NCI-H1048 (cell line): ENCODE measurements around the gene KNDC1.
"Not testable (repeated sequence)": the region's sequence is repeated elsewhere in the genome, so short reads cannot be mapped to it uniquely, and the experiment has no call there.

Source experiments
- DNase-seq: peaks from one replicate; lab custom pipeline; 2025; lab: John Stamatoyannopoulos, UW

The KNDC1 gene

DNA sequence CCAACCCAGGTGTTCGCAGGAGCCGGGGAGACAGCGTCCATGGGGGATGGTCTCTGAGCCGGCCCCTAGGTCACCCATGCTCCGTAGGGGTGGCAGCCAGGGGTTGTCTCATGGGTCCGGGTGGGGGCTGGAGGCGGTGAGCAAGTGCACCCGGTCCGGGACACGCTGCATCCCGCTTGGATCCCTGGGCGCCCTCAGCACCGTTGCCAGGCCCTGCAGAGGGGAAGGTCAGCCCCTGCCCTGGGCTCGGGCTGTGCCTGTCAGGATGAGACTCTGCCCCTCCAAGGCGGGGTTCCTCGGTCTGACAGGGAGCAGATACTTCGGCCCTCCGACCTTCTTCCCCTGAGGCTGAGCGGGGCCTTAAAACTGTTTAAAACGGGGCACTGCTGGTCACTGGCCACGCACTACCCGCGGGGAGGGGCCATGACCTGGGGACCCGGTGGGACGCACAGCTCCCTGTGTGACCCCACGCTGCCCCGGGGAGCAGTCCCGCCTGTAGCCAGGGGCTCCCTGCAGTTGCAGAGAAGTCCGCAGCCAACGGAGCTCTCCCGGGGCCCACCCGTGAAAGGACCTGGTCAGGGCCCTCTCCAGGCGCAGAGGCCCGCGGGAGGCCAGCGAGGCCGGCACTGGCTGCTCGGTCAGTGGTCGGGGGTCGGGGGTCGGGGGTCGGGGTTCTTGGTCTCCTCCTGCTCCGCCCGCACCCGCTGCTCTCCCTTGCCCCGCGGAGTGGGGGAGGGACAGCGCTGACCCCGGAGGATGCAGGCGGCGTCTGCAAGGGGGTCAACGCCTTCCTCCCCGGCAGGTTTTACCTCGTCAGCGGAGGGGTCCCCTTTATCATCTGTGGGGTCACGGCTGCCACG is 33.4 kb upstream of the KNDC1 start:
- no peak for DNase-seq

DNA sequence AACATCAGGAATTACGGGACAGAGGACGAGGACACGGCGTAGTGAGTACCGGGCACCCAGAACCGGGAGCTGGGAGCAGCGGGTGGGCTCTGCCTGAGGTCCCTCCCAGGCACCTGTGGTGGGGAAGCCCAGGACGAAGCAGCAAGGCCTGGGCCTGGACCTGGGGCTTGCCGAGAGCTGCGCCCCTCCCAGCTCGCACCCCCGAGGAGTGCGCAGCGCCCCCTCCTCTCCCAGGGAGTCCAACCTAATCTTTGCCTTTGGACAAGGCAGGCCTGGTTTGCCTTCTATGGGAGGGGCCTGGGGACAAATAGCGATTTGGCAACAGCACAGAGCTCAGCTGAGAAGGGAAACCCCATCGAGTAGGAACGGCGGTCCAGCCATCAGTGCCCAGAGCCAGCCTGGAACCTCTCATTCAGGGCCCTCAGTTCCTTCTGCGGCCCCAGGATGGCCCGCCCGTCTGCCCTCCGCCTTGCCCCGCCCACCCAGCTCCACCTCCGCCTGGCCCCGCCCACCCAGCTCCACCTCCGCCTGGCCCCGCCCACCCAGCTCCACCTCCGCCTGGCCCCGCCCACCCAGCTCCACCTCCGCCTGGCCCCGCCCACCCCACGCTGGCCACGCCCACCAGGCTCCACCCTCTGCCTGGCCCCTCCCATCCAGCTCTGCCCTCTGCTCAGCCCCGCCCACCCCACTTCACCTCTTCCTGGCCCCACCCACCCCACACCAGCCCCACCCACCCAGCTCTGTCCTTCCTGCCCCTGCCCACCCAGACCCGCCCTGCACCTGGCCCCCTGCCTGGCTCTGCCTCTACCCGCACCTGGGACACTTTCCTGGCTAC is 32.5 kb upstream of the KNDC1 start:
- no peak for DNase-seq

DNA sequence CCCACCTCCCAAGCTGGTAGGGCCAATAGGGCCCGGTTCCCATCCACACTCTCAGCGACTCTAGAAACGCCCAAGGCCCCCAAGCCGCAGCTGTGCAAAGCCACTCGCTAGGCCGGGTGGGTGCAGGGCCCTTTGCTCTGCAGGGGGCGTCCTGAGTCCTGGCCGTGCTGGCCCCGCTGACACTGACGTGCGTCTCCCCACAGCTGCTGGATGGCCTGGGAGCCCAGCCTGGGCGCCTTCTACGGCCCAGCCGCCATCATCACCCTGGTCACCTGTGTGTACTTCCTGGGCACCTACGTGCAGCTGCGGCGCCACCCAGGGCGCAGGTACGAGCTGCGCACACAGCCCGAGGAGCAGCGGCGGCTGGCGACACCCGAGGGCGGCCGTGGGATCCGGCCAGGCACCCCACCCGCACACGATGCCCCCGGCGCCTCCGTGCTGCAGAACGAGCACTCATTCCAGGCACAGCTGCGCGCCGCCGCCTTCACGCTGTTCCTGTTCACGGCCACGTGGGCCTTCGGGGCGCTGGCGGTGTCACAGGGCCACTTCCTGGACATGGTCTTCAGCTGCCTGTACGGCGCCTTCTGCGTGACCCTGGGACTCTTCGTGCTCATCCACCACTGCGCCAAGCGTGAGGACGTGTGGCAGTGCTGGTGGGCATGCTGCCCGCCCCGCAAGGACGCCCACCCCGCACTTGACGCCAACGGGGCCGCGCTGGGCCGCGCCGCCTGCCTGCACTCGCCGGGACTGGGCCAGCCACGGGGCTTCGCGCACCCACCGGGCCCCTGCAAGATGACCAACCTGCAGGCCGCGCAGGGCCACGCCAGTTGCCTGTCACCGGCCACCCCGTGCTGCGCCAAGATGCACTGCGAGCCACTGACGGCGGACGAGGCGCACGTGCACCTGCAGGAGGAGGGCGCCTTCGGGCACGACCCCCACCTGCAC is 31.6 kb upstream of the KNDC1 start:
- no peak for DNase-seq

DNA sequence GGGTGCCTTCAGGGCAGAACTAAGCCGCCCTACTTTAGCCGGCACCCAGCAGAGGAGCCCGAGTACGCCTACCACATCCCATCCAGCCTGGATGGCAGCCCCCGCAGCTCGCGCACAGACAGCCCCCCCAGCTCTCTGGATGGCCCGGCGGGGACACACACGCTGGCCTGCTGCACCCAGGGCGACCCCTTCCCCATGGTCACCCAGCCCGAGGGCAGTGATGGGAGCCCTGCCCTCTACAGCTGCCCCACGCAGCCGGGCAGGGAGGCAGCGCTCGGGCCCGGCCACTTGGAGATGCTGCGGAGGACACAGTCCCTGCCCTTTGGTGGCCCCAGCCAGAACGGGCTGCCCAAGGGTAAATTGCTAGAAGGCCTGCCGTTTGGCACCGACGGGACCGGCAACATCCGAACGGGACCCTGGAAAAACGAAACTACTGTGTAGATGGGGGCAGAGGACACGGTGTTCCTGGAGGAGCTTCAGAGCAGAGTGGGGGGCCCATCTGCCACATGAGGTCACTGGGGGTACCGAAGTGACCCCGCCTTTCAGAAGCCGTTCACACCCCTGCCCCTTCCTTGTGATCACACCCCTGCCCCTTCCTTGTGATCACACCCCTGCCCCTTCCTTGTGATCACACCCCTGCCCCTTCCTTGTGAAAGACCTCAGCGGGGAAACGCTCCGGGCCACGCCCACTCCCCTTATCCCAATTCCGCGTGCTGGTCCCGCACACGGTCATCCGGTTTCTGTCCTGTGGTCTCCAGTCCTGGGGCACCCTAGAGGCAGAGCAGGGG is 30.8 kb upstream of the KNDC1 start:
- no peak for DNase-seq

DNA sequence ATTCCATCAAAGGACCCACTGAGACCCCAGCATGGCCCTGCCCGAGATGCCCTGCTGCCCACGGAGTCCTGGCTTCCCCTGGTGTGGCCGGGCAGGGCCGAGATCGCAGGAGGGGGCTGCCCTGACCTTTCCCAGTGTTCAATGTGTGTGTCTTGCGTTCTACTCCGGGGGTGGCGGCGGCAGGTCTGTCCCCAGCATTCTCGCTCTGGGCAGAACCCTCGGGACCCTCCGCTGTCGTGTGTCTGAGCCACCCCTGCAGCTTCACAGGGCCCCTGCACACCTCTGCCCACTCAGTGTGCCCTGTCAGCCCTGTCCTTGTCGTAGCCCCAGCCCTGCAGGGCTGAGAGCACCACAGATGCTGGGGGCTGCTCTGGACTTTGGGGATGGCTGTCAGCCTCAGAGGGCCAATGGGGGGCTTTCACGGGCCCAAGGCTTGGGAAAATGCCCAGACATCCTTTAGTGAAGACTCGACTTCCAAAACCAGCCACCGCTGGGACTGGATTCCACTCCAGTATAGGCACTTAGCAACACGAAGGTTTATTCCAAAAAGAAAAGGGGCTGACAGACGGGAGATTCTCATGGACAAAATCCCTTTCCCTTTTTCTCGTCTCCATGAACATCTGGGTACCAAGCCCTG is 30.0 kb upstream of the KNDC1 start:
- no peak for DNase-seq

DNA sequence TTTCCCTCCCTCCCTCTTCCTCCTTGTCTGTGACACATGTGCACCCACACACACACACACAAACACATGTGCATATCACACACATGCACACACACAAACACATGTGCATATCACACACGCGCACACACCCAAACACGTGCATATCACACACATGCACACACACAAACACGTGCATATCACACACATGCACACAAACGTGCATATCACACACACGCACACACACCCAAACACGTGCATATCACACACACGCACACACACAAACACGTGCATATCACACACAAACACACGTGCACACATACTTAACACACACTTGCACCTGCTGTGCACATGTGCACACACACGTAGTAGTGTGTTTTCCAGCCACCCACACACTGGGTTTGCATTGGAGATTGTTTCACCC is 29.4 kb upstream of the KNDC1 start:
- DNase-seq: no peak

DNA sequence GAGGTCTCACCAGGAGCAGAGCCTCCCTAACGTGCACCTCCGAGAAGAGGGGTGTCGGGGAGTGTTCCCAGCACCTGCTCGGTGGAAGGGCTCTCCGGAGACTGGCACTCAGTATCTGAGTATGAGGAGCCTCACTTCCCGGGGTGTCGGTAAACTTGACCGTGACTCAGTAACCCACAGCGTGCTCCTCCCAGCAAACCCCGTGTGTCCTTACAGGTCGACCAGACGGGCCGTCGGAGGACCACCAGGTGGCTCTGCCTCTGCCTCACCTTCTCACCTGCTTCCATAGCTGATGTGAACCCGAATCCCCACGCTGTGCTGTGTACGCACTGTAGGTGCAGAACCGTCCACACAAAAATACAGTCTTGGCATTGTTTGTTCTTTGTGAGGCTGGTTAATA is 29.0 kb upstream of the KNDC1 start:
- DNase-seq: no peak

DNA sequence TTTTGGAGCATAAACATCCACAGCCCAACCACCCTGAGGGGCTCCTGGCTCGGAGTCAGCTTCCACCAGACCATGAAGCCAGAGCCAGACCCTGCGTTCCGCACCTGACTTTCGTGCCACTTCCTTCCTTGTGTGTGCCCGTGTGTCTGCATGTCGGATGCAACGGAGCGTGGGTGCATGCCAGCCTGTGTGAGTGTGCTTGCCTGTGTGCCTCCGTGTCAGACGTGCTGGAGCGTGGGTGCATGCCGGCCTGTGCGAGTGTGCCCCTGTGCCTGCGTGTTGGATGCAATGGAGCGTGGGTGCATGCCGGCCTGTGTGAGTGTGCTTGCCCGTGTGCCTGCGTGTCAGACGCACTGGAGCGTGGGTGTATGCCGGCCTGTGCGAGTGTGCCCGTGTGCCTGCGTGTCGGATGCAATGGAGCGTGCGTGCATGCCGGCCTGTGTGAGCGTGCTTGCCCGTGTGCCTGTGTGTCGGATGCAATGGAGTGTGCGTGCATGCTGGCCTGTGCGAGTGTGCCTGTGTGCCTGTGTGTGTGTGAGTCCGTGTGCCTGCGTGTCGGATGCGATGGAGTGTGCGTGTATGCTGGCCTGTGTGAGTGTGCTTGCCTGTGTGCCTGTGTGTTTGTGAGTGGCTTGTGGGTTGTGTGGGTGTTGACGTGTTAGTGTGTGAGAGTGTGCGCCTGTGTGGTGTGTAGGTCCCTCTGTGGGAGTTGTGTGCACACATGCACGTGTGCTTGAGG is 28.1 kb upstream of the KNDC1 start:
- DNase-seq: no peak

DNA sequence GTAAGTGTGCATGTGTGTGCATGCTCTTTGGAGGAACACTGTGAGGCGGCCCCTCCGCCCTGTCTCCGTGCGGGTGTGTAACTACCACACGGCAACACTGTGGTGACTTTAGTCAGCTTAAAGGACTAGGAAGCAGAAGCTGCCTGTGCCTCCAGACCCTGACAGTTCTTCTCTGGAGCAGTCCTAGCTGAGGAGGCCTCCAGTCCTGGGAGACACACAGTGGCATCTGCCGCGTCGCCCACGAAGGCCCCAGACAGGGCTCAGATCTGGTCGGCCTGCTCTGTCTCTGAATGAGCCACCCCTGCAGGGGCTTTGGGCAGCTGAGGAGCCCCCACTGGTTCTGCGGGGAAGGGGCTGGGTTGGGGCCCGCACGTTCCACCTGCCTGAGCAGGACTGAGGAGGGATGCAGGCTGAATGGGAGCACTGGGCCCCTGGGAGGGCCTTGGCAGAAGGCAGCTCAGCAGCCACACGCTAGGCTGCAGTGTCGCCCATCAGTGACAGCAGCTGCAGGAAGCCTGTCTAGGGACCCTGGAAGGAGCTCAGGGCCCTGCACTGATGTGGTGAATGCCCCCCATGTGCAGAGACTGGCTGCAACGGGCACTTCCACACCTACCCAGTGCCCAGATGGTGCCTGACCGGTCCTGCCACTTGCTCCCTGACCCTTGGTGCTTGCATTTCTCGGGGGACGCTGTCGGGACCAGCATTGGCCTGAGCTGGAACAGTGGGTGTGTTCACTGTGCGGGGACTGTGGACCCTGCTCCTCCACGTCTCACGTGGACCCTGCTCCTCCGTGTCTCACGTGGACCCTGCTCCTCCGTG is 27.3 kb upstream of the KNDC1 start:
- no peak for DNase-seq

DNA sequence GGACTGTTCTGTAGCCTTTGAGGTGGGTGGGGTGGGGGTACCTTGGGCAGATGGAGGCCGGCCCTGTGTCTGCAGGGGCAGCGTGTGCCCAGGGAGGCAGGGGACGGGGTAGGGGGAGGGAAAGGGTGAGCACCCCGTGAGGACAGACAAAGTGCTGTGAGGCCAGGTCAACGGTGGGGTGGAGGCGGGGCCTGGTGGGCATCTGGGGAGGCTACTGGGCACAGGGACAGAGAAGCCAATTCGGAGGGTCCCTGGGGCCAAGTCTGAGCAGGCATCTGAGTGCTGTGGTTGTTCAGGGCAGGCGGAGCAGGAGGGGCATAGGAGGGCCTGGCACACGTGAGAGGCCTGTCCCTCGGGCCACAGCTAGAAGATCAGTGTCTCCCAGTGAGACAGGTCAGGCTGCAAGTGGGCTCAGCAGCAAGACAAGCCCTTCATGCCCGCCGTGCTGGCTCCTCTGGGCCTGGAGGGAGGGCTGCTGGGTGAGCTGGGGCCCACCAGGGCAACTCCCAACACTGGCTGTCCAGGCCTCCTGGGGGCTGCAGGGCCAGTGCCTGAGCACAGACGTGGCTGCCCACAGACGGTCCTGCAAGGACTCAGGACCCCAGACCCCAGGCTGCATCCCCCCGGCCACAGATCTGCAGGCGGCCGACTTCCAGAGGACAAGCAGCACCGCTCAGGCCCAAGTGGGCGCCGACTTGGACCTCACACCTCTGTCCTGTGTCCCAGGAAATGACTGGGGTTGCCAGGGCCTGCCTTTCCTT is 26.4 kb upstream of the KNDC1 start:
- no peak for DNase-seq

DNA sequence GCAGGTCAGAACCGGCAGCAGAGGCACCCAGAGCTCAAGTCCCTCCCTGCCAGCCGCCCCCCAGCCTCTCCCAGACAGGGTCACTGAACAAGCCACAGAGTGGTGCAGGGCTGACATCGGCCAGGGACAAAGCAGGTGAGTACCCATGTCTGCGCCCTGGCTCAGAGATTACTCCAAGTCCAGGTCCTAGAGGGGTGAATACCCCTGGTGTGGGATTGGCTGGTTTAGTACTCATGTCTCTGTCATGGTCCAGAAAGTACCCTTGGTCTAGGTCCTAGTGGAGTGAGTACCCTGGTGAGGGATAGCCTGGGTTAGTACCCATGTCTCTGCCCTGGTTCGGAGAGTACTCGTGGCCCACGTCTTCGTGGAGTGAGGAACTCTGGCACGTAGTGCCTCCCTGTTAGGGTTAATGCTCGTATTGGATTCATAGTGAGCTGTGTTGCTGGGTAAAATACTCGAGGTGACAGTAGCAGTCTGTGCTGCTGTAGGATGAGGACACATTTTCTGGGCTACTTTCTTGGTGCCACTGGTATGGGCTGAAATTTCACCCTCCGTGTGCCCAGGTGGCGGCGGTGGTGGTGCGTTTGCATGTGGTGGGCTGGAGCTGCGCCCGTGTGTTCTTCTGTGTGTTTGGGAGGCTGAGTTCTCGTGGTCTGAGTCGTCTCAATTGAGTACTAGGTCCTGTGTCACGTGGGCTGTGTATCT is 25.5 kb upstream of the KNDC1 start:
- no peak for DNase-seq

DNA sequence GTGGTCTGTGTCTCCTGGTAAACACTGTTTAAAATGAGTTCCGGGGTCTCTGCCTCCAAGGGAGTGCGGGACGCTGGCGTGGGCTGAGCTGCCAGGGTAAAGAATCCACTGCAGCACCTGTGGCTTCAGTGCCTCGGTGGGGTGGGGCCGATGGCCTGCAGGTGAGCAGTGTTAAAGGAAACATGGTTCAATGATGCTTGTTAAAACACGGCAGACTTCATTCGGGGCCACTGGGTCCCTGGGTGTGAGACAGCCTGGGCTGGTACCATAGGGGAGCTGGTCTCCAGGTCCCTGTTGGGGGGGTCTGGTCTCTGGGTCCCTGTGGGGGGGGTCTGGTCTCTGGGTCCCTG is 24.9 kb upstream of the KNDC1 start:
- no peak for DNase-seq

DNA sequence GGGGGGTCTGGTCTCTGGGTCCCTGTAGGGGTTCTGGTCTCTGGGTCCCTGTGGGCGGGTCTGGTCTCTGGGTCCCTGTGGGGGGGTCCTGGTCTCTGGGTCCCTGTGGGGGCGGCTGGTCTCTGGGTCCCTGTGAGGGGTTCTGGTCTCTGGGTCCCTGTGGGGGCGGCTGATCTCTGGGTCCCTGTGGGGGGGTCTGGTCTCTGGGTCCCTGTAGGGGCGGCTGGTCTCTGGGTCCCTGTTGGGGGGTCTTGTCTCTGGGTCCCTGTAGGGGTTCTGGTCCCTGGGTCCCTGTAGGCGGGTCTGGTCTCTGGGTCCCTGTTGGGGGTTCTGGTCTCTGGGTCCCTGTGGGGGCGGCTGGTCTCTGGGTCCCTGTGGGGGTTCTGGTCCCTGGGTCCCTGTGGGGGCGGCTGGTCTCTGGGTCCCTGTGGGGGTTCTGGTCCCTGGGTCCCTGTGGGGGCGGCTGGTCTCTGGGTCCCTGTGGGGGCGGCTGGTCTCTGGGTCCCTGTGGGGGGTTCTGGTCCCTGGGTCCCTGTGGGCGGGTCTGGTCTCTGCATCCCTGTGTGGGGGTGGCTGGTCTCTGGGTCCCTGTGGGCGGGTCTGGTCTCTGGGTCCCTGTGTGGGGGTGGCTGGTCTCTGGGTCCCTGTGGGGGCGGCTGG is 22.4 kb upstream of the KNDC1 start:
- DNase-seq: not testable (repeated sequence)

DNA sequence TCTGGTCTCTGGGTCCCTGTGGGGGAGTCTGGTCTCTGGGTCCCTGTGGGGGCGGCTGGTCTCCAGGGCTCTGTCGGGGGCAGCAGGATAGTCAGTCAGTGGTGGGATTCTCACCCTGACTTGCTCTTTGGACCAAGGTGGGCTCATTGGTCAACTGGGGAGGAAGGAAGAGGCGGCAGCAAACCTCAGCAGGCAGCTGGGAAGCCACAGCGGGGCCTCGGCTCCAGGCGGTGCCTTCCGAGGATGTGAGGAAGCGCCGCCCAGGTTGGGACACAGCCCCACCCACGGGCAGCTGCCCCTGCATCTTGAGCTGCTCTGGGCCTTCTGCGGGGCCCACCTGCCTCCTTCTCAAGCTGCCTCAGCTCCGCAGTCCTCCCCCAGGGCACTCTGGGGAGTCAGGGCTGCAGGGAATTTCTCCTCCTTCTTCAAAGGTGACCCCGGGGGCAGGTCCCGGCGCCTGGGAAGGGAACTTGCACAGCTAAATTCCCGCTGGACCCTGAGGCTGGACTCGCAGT is 20.4 kb upstream of the KNDC1 start:
- DNase-seq: no peak

DNA sequence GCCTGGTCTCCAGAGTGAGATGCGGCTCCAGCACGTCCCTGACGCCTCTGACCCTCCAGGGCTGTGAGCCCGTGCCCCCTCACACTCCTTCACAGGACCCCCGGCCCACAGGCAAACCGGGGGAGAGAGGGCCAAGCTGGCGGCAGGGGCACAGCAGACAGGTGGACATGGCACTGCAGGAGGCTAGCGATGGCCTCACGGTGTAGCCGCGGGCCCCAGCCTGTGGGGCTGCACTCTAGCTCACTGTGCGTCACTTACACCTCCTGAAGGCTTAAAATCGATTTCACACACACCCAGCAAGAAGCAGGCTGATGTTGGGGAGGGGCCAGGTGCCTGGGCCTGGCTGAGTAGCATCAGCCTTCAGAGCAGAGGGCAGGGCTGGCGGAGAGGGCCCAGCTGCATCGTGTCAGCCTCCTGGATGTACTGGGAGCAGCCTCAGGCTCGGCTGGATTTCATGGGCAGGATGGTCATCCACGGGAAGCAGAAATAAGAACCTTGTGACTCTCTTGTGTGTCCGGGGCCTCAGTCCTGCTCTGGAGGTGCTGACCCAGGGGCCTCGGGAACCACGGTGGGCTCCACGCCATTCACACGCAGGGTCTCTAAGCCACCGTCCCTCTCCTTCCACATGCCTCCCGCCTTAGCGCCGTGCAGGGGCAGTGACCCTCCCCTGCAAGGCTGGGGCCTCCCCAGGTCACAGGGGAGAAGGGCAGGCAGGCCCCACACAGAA is 19.4 kb upstream of the KNDC1 start:
- DNase-seq: no peak

DNA sequence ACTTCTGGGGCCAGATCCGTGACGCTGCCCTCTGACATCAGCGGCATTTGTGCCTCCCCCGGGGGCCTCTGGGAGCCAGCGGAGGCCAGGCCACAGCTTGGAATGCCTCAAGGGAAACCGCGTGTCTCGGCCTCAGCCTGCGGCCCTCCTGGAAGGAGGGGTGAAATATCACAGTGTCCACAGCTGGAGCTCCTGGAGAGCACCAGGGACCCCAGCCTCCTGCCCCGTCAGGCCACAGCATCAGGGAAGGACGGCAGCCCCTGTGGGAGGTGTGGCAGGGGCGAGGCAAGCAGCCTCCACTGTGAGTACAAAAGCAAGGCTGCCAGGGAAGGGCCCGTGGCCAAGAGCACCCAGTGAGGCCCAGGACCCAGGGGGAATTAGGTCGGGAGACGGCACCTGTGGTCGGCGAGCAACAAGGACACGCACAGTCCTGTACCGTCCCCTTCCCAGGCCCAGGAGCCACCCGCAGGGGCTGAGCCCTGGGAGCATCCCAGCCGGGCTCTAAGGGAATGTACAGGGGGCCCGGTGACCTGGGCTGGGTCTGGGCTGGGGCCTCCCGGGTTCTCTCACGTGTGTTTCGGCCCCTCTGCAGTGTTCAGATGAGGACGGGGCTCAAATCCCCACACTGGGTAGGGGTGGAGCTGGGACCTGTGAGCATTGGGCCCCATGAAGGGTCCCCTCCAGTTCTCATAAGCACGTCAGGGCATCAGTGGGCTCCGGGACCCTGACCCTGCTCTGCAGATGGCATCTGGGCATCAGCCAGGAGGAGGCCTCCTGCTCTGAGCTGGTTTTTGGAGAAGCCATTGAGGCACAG is 18.7 kb upstream of the KNDC1 start:
- DNase-seq: no peak
